Endothelial cell (in vitro differentiated cells): ENCODE results near the gene CCNE1. TPM values are rescaled to one million over a fixed set of nuclear protein-coding genes. Genes with fewer than 3 reads are reported as not detected.
"Not testable (repeated sequence)": the region's sequence is repeated elsewhere in the genome, so short reads cannot be mapped to it uniquely, and the experiment has no call there.

Experiments
- DNase-seq: peaks from one replicate; pipeline ENCODE4 v3.0.0; 2021; ENCODE audit warnings: low spot score
- H3K27ac Mint-ChIP-seq: one replicate; pipeline ENCODE4 v1.8.0; 2021; ENCODE audit warnings: mixed read lengths, inconsistent platforms; ENCODE audit not compliant: unreplicated experiment
- H3K27me3 Mint-ChIP-seq: one replicate; pipeline ENCODE4 v1.8.0; 2021; ENCODE audit warnings: mild to moderate bottlenecking, moderate library complexity, mixed read lengths, inconsistent platforms; ENCODE audit not compliant: unreplicated experiment
- H3K36me3 Mint-ChIP-seq: one replicate; pipeline ENCODE4 v1.8.0; 2021; ENCODE audit warnings: mild to moderate bottlenecking, low read depth, mixed read lengths, inconsistent platforms; ENCODE audit not compliant: unreplicated experiment
- H3K4me1 Mint-ChIP-seq: one replicate; pipeline ENCODE4 v1.8.0; 2021; ENCODE audit warnings: mild to moderate bottlenecking, mixed read lengths, inconsistent platforms; ENCODE audit not compliant: unreplicated experiment
- H3K4me3 Mint-ChIP-seq: one replicate; pipeline ENCODE4 v1.8.0; 2021; ENCODE audit warnings: mild to moderate bottlenecking, mixed read lengths, inconsistent platforms; ENCODE audit not compliant: unreplicated experiment
- H3K9me3 Mint-ChIP-seq: one replicate; pipeline ENCODE4 v1.8.0; 2021; ENCODE audit warnings: mixed read lengths, inconsistent platforms; ENCODE audit not compliant: unreplicated experiment
- total RNA-seq: library from RNA; stranded (reverse); fragmentation: NEBNext Ultra II Directional; extraction: Animal tissue kit (Norgen Biotek cat#: 25700); gene quantifications from one replicate; pipeline ENCODE4 v1.2.1, GENCODE V29; 2021; ENCODE audit not compliant: unreplicated experiment
- TF ChIP-seq, protein P1 (sequence below): fragments of 200-600 bp; sonication (generic); IDR thresholded peaks from one replicate; pipeline ENCODE4 v1.5.0; 2021; ENCODE audit warnings: antibody characterized with exemption; ENCODE audit not compliant: unreplicated experiment

The CCNE1 gene
- total RNA-seq, 1 donor from 2014 or later: 2.3 TPM

DNA sequence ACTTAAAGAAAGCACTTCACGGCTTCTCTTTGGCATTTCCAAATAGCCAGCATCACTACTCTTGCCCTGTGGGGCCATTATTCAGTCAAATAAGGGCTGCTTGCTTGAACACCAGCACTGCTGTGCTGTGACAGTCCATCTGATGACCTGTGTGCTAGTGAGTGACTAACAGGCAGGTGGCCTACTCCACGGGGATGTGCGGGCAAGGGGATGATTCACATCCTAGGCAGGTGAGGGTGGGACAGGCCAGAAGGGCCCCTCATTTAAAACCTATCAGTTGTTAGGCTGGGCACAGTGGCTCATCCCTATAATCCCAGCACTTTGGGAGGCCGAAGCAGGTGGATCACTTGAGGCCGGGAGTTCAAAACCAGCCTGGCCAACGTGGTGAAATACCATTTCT lies 8.2 kb downstream of the CCNE1 start:
- Mint-ChIP-seq H3K27me3 (no peaks in the 10 kb centered on the region), H3K4me1 (no peaks in the 10 kb centered on the region), H3K36me3 (no peaks in the 10 kb centered on the region), H3K9me3 (no peaks in the 10 kb centered on the region), H3K27ac (no peak overlapping the region), H3K4me3 (no peak overlapping the region)
- no peak for DNase-seq
- TF ChIP-seq, protein P1, sequence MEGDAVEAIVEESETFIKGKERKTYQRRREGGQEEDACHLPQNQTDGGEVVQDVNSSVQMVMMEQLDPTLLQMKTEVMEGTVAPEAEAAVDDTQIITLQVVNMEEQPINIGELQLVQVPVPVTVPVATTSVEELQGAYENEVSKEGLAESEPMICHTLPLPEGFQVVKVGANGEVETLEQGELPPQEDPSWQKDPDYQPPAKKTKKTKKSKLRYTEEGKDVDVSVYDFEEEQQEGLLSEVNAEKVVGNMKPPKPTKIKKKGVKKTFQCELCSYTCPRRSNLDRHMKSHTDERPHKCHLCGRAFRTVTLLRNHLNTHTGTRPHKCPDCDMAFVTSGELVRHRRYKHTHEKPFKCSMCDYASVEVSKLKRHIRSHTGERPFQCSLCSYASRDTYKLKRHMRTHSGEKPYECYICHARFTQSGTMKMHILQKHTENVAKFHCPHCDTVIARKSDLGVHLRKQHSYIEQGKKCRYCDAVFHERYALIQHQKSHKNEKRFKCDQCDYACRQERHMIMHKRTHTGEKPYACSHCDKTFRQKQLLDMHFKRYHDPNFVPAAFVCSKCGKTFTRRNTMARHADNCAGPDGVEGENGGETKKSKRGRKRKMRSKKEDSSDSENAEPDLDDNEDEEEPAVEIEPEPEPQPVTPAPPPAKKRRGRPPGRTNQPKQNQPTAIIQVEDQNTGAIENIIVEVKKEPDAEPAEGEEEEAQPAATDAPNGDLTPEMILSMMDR: no peak

DNA sequence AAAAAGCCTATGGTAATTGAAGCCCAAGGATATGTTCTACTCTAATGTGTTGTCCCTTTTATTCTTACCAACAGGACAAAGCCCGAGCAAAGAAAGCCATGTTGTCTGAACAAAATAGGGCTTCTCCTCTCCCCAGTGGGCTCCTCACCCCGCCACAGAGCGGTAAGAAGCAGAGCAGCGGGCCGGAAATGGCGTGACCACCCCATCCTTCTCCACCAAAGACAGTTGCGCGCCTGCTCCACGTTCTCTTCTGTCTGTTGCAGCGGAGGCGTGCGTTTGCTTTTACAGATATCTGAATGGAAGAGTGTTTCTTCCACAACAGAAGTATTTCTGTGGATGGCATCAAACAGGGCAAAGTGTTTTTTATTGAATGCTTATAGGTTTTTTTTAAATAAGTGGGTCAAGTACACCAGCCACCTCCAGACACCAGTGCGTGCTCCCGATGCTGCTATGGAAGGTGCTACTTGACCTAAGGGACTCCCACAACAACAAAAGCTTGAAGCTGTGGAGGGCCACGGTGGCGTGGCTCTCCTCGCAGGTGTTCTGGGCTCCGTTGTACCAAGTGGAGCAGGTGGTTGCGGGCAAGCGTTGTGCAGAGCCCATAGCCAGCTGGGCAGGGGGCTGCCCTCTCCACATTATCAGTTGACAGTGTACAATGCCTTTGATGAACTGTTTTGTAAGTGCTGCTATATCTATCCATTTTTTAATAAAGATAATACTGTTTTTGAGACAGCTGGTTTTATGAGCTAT lies 12.0 kb downstream of the CCNE1 start:
- Mint-ChIP-seq H3K4me1 (no peaks in the 10 kb centered on the region), H3K4me3 (no peak overlapping the region), H3K27ac (no peak overlapping the region), H3K36me3 (no peaks in the 10 kb centered on the region), H3K9me3 (no peaks in the 10 kb centered on the region), H3K27me3 (no peaks in the 10 kb centered on the region)
- DNase-seq: no peak
- TF ChIP-seq, protein P1: no peak

DNA sequence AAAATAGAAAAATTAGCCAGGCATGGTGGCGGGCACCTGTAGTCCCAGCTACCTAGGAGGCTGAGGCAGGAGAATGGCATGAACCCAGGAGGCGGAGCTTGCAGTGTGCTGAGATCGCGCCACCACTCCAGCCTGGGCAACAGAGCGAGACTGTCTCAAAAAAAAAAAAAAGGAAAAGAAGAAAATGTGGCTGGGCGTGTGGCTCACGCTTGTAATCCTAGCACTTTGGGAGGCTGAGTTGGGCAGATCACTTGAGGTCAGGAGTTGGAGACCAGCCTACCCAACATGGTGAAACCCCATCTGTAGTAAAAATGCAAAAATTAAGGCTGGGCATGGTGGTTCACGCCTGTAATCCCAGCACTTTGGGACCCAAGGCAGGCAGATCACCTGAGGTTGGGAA lies 13.5 kb downstream of the CCNE1 start:
- H3K4me1 Mint-ChIP-seq, H3K27ac Mint-ChIP-seq, H3K4me3 Mint-ChIP-seq, DNase-seq, H3K27me3 Mint-ChIP-seq, H3K9me3 Mint-ChIP-seq, H3K36me3 Mint-ChIP-seq: not testable (repeated sequence)

DNA sequence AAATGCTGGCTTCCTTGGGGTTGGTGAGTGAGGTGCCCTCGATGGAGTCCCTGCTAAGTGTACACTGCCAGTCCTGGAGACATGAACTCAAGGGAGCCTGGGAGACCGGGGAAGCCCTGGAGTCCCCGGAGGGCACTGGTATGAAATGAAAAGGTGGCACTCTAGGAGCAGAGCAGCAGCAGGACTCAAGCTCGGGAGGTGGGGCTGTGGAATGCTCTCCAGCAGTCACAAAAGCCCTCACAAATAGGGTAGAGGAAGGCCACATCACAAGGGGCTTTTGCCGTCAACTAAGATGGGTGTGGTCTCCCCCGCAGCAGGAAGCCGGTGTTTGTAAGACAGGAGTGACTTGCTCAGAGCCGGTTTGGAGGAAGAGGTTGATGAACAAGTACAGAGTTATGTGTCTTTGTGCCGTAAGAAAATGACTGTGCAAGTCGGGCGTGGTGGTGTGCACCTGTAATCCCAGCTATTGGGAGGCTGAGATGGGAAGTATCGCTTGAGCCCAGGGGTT lies 19.3 kb downstream of the CCNE1 start:
- DNase-seq: no peak
- H3K27ac Mint-ChIP-seq: no peak overlapping the region
- TF ChIP-seq, protein P1: no peak
- H3K4me1 Mint-ChIP-seq: no peaks in the 10 kb centered on the region
- H3K27me3 Mint-ChIP-seq: peaks cover 3% of the 10 kb centered on the region
- no peaks in the 10 kb centered on the region for H3K9me3 Mint-ChIP-seq
- H3K4me3 Mint-ChIP-seq: no peak overlapping the region
- no peaks in the 10 kb centered on the region for H3K36me3 Mint-ChIP-seq

DNA sequence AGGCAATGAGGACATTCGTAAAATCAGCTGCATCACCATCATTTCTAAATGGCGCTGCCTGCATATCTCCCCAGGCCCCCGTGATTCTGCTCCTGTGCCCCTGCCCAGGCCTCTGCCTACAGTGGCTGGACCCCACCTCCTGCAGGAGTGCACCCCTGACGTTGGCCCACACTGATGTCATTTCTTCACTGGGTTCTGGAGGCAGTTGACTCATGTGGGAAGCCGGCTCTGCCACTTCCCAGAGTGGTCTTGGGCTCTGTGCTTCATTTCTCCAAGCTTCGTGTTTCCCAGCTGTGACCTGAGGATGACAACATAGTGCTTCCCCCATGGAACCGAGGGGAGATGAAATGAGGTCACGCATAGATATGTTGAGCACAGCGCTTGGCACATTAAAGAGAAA lies 19.9 kb downstream of the CCNE1 start:
- TF ChIP-seq, protein P1: no peak
- H3K4me3 Mint-ChIP-seq: no peak overlapping the region
- no peaks in the 10 kb centered on the region for H3K36me3 Mint-ChIP-seq
- H3K9me3 Mint-ChIP-seq: no peaks in the 10 kb centered on the region
- no peak overlapping the region for H3K27ac Mint-ChIP-seq
- peaks cover 3% of the 10 kb centered on the region for H3K27me3 Mint-ChIP-seq
- H3K4me1 Mint-ChIP-seq: no peaks in the 10 kb centered on the region
- no peak for DNase-seq
